Skeletal muscle cell (primary cell): ENCODE measurements around the gene ATP5F1A.

ENCODE experiments used
- DNase-seq: peaks from one replicate; pipeline ENCODE4 v3.0.0-alpha.2; 2010; ENCODE audit warnings: low read depth
- H3K4me3 ChIP-seq: 2 replicates; pipeline ENCODE4 v1.5.1; 2011; ENCODE audit warnings: low read depth, mild to moderate bottlenecking, control low read depth, low read length, moderate library complexity

ATP5F1A gene

GRCh38 chr18:46080156-46080555 is 17.9 kb downstream of the ATP5F1A start:
- H3K4me3 ChIP-seq: no peak overlapping the region
- no peak for DNase-seq

GRCh38 chr18:46079336-46079735 is 18.8 kb downstream of the ATP5F1A start:
- H3K4me3 ChIP-seq: no peak overlapping the region
- no peak for DNase-seq

GRCh38 chr18:46073474-46074331 is 24.4 kb downstream of the ATP5F1A start:
- no peak overlapping the region for H3K4me3 ChIP-seq
- DNase-seq: no peak

GRCh38 chr18:46072959-46073358 is 25.1 kb downstream of the ATP5F1A start:
- no peak overlapping the region for H3K4me3 ChIP-seq
- no peak for DNase-seq

- H3K4me3 ChIP-seq: peak overlapping the region; percentile 67
- DNase-seq: no peak
Observed at GRCh38 chr18:46072376-46072867, 25.7 kb downstream of the ATP5F1A start.

- H3K4me3 ChIP-seq: peak within 1 kb of the TSS; percentile 67
- no peak for DNase-seq
Observed at GRCh38 chr18:46071653-46072375, 26.3 kb downstream of the ATP5F1A start, which contains the start of gene PSTPIP2. PSTPIP2 (minus strand) TSS chr18:46072260; CDS start chr18:46072188, 72 bp downstream.

- H3K4me3 ChIP-seq: peak overlapping the region; percentile 67
- DNase-seq: no peak
Observed at GRCh38 chr18:46070815-46071652, 27.1 kb downstream of the ATP5F1A start.

GRCh38 chr18:46070232-46070631 is 27.9 kb downstream of the ATP5F1A start:
- DNase-seq: no peak
- H3K4me3 ChIP-seq: no peak overlapping the region

GRCh38 chr18:46069524-46069923 is 28.6 kb downstream of the ATP5F1A start:
- no peak for DNase-seq
- no peak overlapping the region for H3K4me3 ChIP-seq

- DNase-seq: no peak
- H3K4me3 ChIP-seq: no peak overlapping the region
Observed at GRCh38 chr18:46068763-46069162, 29.3 kb downstream of the ATP5F1A start.

GRCh38 chr18:46067438-46068007 is 30.6 kb downstream of the ATP5F1A start:
- H3K4me3 ChIP-seq: no peak overlapping the region
- DNase-seq: no peak

- DNase-seq: no peak
- H3K4me3 ChIP-seq: no peak overlapping the region
Observed at GRCh38 chr18:46062781-46063180, 35.3 kb downstream of the ATP5F1A start.

GRCh38 chr18:46061796-46062195 is 36.3 kb downstream of the ATP5F1A start:
- DNase-seq: no peak
- no peak overlapping the region for H3K4me3 ChIP-seq

GRCh38 chr18:46061387-46061786 is 36.7 kb downstream of the ATP5F1A start:
- DNase-seq: no peak
- H3K4me3 ChIP-seq: no peak overlapping the region

- no peak overlapping the region for H3K4me3 ChIP-seq
- no peak for DNase-seq
Observed at GRCh38 chr18:46060359-46060841, 37.7 kb downstream of the ATP5F1A start.

- no peak overlapping the region for H3K4me3 ChIP-seq
- DNase-seq: no peak
Observed at GRCh38 chr18:46055838-46056230, 42.3 kb downstream of the ATP5F1A start.

- DNase-seq: no peak
- no peak overlapping the region for H3K4me3 ChIP-seq
Observed at GRCh38 chr18:46054956-46055837, 42.9 kb downstream of the ATP5F1A start.

GRCh38 chr18:46053368-46054095 is 44.6 kb downstream of the ATP5F1A start:
- H3K4me3 ChIP-seq: no peak overlapping the region
- no peak for DNase-seq
